OCI-LY1 (cell line): ENCODE measurements around the gene CALML5.

Experiments used
- EZH2 ChIP-seq: fragments of 200-600 bp; sonication (generic), shearing (Covaris generic); IDR thresholded peaks from 2 replicates; pipeline ENCODE4 v1.8.0; 2017; ENCODE audit warnings: borderline replicate concordance, mixed run types, mild to moderate bottlenecking, antibody characterized with exemption, low read length, moderate library complexity, mixed read lengths
- TF ChIP-seq, protein P1 (sequence below): fragments of 200-600 bp; sonication (generic), shearing (Covaris generic); IDR thresholded peaks from 2 replicates; pipeline ENCODE4 v1.5.1; 2017; ENCODE audit warnings: mild to moderate bottlenecking, antibody characterized with exemption, low read length, moderate library complexity, mixed read lengths

GRCh38 chr10:5491477-5491876, 7.9 kb downstream of the CALML5 start:
- TF ChIP-seq, protein P1, sequence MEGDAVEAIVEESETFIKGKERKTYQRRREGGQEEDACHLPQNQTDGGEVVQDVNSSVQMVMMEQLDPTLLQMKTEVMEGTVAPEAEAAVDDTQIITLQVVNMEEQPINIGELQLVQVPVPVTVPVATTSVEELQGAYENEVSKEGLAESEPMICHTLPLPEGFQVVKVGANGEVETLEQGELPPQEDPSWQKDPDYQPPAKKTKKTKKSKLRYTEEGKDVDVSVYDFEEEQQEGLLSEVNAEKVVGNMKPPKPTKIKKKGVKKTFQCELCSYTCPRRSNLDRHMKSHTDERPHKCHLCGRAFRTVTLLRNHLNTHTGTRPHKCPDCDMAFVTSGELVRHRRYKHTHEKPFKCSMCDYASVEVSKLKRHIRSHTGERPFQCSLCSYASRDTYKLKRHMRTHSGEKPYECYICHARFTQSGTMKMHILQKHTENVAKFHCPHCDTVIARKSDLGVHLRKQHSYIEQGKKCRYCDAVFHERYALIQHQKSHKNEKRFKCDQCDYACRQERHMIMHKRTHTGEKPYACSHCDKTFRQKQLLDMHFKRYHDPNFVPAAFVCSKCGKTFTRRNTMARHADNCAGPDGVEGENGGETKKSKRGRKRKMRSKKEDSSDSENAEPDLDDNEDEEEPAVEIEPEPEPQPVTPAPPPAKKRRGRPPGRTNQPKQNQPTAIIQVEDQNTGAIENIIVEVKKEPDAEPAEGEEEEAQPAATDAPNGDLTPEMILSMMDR = no peak
- no peak for TF ChIP-seq EZH2
